ENCODE measurements around the gene DLGAP1. TPM values are rescaled to one million over a fixed set of nuclear protein-coding genes. Genes with fewer than 3 reads are reported as not detected.
"Not testable (repeated sequence)": the region's sequence is repeated elsewhere in the genome, so short reads cannot be mapped to it uniquely, and the experiment has no call there.

Gene DLGAP1
- total RNA-seq, 2 experiments from 2014 or later: not detected

DNA sequence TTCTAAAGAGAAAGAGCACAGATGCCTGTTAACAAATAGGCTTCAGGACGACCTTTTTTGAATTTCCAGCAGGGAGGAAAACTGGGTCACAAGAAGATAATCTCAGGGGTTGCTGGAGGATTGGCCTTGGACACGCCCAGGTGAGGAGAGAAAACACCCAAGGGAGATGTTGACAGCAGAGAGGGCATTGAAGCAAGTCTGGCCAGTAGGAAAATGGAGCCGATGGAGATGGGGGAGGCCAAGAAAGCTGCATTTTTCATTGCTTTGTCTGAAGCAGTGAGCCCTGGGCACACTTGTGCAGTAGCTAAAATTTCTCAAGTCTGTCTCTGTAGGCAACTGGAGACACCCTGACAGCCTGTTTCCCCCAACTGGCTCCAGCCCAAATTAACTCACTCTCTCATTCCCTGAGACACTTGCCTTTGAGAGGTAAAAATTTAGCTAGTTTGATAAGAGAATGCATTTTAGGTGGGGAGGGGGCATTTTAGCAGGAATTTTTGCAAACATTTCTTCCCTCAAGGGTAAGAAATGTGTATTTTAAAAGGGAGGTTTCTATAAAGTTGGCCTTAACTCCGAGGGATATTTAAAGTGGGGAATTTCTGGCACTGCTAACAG lies 839.6 kb downstream of the DLGAP1 start:
- DNase-seq (no peak), ATAC-seq (no peak)
- Mint-ChIP-seq H3K27me3 (ENCODE audit: low read depth) (no peaks in the 10 kb centered on the region), H3K9me3 (ENCODE audit: insufficient read depth) (no peaks in the 10 kb centered on the region), H3K27ac (no peak overlapping the region), H3K36me3 (ENCODE audit: low read depth) (no peaks in the 10 kb centered on the region), H3K4me1 (ENCODE audit: low read depth) (peaks cover 8% of the 10 kb centered on the region), H3K4me3 (no peak overlapping the region)
- ChIA-PET CTCF (interaction anchor here (1.0 to 1.3 kb wide), 3 partner anchors 12 to 51 kb away, joined by 3 to 6 read pairs (median 4); no protein-coding TSS in a partner anchor), POLR2A (interaction anchor here (0.7 kb wide), 1 partner anchor 18 kb away, joined by 3 read pairs; no protein-coding TSS in a partner anchor)

DNA sequence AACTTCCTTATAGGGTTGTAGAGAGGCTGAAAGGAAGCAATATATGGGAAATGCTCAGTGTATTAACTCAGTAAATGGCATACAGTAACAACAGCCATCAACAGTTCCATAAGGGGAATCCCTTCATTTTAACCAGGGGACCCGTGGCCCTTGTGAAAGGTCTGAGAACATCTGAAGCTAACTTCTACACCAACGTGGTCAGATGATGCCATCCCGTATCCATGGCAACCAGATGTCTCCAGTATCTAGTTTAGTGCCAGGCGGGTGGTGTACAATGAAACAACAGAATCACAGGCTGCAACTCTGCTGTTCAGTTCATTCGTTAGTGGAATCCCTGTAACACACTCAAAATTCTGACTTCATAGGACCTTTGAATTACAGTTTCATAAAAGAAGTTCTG lies 842.8 kb downstream of the DLGAP1 start:
- DNase-seq: no peak

DNA sequence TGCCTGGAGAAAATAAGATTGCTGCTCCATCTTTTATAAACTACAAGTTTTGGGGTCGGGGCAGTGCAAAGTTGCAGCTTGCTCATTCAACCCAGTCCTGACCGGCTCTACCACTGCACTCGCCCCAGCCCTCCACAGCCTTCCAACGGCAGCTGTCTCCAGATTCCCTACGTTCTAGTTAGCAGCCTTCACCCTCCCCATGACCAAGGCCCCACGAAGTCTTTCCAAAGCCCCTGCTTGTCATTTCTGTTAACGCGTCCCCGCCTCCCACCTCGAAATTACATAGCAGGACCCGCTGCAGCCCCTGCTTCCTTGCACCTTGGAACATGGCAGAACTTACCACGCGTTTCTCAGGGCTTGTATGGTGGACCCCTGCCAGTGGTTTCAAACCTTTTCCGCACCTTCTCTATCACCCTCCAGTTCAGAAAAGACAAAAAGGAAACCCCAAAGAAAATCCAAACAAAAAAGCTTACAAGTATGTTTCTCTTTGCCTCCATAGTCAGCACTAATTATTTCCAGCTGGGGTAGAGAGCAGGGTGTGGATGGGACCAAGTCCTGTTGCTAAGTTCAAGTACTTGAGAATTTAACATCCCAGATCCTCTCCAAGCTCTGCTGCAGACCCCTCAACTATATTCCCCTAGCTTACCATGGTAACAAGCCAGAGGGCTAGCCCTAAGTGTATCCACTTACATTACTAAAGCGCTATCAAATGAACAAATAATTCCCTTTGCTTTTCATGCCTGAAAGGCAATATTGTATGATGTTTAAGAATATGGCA lies 843.6 kb downstream of the DLGAP1 start:
- H3K4me3 Mint-ChIP-seq: no peak overlapping the region
- POLR2A ChIA-PET: no interaction called here
- H3K27ac Mint-ChIP-seq: no peak overlapping the region
- CTCF ChIA-PET: interaction anchor here (2.2 kb wide), 1 partner anchor 10 kb away, joined by 5 read pairs; no protein-coding TSS in a partner anchor
- H3K27me3 Mint-ChIP-seq (ENCODE audit: low read depth): no peaks in the 10 kb centered on the region
- peaks cover 32% of the 10 kb centered on the region for H3K4me1 Mint-ChIP-seq (ENCODE audit: low read depth)
- peaks cover 4% of the 10 kb centered on the region for H3K9me3 Mint-ChIP-seq (ENCODE audit: insufficient read depth)
- ATAC-seq (no peak), DNase-seq (no peak)
- H3K36me3 Mint-ChIP-seq (ENCODE audit: low read depth): peaks cover 14% of the 10 kb centered on the region

More for the DNA sequence above, 842.8 kb downstream of the DLGAP1 start:
- H3K36me3 Mint-ChIP-seq (ENCODE audit: low read depth): peaks cover 14% of the 10 kb centered on the region
- H3K9me3 Mint-ChIP-seq (ENCODE audit: insufficient read depth): peaks cover 4% of the 10 kb centered on the region
- no peak overlapping the region for H3K27ac Mint-ChIP-seq
- ChIA-PET POLR2A (no interaction called here), CTCF (interaction anchor here (0.8 to 2.2 kb wide), 3 partner anchors 9 to 54 kb away, joined by 3 to 5 read pairs (median 4); no protein-coding TSS in a partner anchor)
- no peaks in the 10 kb centered on the region for H3K27me3 Mint-ChIP-seq (ENCODE audit: low read depth)
- peaks cover 25% of the 10 kb centered on the region for H3K4me1 Mint-ChIP-seq (ENCODE audit: low read depth)
- no peak overlapping the region for H3K4me3 Mint-ChIP-seq
- no peak for ATAC-seq

DNA sequence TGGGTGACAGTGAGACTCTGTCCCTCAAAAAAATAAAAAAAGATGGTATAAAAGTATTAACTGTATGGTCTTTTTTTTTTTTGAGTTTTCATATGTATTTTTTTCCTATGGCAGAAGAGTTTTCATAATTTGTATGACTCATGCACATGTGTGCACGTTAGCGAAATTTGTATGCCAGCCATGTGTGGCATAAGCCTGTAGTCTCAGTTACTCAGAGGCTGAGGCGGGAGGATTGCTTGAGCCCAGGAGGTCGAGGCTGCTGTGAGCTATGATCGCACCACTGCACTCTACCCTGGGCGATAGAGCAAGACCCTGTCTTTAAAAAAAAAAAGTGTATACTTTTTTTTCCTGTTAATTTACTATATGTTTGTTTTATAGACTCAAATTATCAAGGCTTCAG lies 844.3 kb downstream of the DLGAP1 start:
- Mint-ChIP-seq H3K27ac (no peak overlapping the region), H3K4me3 (no peak overlapping the region), H3K9me3 (ENCODE audit: insufficient read depth) (peaks cover 4% of the 10 kb centered on the region), H3K27me3 (ENCODE audit: low read depth) (no peaks in the 10 kb centered on the region), H3K4me1 (ENCODE audit: low read depth) (peaks cover 32% of the 10 kb centered on the region), H3K36me3 (ENCODE audit: low read depth) (peaks cover 14% of the 10 kb centered on the region)
- CTCF ChIA-PET: interaction anchor here (0.9 to 2.2 kb wide), 2 partner anchors 11 to 56 kb away, joined by 4 to 5 read pairs; no protein-coding TSS in a partner anchor
- ATAC-seq (no peak), DNase-seq (no peak)
- POLR2A ChIA-PET: no interaction called here

DNA sequence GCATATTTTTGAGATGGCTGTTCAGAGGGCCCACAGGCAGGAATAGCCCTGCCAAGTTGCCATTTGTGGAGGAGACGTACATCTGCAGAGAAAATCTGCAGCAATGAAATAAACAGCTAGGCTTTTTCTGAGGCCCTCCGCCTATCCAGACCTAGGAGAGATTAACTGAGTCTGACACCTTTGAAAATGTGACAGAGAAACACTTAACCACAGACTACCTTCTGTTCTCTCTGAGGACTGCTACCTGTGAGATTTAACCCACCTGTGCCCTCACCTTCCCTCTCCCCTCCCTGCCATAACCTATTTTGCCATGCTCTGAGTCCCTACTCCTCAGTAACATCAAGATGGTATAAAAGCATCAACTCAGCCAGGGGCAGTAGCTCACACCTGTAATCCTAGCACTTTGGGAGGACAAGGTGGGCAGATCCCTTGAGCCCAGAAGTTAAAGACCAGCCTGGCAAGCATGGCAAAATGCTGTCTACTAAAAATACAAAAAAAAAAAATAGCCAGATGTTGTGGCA lies 844.9 kb downstream of the DLGAP1 start:
- CTCF ChIA-PET: interaction anchor here (0.9 to 5.7 kb wide), 3 partner anchors 12 to 56 kb away, joined by 4 to 84 read pairs (median 5); no protein-coding TSS in a partner anchor
- POLR2A ChIA-PET: no interaction called here
- Mint-ChIP-seq H3K27me3 (ENCODE audit: low read depth) (no peaks in the 10 kb centered on the region), H3K4me3 (no peak overlapping the region), H3K27ac (no peak overlapping the region), H3K4me1 (ENCODE audit: low read depth) (peaks cover 32% of the 10 kb centered on the region), H3K9me3 (ENCODE audit: insufficient read depth) (peaks cover 4% of the 10 kb centered on the region), H3K36me3 (ENCODE audit: low read depth) (peaks cover 14% of the 10 kb centered on the region)
- no peak for DNase-seq
- ATAC-seq: no peak

DNA sequence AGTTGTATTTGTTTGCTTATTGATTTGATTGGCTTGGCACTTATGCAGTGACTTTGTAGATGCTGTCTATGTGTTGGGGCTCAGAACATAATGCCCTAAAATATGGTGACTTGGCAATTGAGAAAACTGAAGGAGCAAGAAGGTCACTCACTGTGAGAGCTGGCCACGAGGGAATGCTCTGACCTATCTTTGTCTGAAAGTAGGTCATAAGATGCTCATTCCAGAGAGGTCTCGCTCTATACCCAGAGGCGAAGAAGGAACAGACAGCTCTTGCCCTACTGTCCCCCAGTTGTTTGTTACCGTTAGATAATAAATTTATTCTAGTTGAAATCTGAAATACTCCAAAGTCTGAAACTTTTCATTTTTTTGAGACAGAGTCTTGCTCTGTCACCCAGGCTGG lies 846.6 kb downstream of the DLGAP1 start:
- ChIA-PET CTCF (interaction anchor here (0.9 to 5.7 kb wide), 4 partner anchors 9 to 58 kb away, joined by 3 to 84 read pairs (median 8); no protein-coding TSS in a partner anchor), POLR2A (no interaction called here)
- Mint-ChIP-seq H3K4me3 (no peak overlapping the region), H3K27me3 (ENCODE audit: low read depth) (no peaks in the 10 kb centered on the region), H3K9me3 (ENCODE audit: insufficient read depth) (peaks cover 4% of the 10 kb centered on the region), H3K4me1 (ENCODE audit: low read depth) (peaks cover 32% of the 10 kb centered on the region), H3K27ac (no peak overlapping the region), H3K36me3 (ENCODE audit: low read depth) (peaks cover 14% of the 10 kb centered on the region)
- DNase-seq: no peak
- no peak for ATAC-seq

DNA sequence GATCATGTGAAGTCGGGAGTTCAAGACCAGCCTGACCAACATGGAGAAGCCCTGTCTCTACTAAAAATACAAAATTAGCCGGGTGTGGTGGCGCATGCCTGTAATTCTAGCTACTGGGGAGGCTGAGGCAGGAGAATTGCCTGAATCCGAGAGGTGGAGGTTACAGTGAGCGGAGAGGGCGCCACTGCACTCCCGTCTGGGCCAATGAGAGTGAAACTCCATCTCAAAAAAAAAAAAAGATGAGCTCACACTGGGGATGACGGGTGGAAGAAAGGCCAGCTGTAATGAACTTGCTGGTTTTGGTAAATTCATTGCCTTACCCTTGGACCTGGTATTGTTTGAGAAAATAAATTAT lies 847.0 kb downstream of the DLGAP1 start:
- H3K27ac Mint-ChIP-seq; POLR2A ChIA-PET; H3K9me3 Mint-ChIP-seq (ENCODE audit: insufficient read depth); H3K4me3 Mint-ChIP-seq; ATAC-seq; DNase-seq; H3K27me3 Mint-ChIP-seq (ENCODE audit: low read depth): not testable (repeated sequence)
- CTCF ChIA-PET: interaction anchor here (1.5 to 5.7 kb wide), 3 partner anchors 13 to 58 kb away, joined by 3 to 84 read pairs (median 13); no protein-coding TSS in a partner anchor
- Mint-ChIP-seq H3K4me1 (ENCODE audit: low read depth) (peaks cover 32% of the 10 kb centered on the region), H3K36me3 (ENCODE audit: low read depth) (peaks cover 14% of the 10 kb centered on the region)

DNA sequence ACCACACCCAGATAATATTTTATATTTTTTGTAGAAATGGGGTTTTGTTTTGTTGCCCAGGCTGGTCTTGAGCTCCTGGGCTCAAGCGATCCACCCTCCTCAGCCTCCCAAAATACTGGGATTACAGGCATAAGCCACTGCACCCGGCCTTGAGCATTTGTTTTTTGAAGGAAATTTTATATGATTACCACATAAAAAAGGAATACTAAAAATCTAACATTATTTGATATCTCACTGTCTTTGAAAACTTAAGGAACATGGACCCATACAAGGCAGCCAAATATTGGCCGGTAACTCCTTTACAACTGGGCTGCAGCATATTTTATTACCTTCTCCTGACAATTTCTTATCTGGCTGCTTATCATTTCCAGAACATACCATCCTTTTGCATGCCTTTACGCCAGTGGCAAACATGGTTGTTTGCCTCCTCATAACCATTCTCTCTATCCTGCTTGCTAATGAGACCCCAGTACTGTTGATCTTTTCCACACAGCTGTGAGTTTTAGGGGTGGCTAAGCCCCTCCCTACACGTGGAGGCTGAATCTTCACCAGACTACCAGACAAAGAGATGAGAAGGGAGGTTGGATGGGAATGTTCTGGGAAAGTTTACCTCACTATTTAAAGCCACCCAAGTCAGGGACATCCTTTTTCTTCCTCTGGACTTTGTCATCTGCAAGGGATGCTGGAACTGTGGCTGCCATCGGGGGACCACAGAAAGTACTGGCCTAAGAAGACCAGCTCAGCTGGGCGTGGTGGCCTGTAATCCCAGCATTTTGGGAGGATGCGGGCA lies 847.6 kb downstream of the DLGAP1 start:
- Mint-ChIP-seq H3K4me1 (ENCODE audit: low read depth) (peaks cover 32% of the 10 kb centered on the region), H3K27ac (no peak overlapping the region), H3K4me3 (no peak overlapping the region), H3K27me3 (ENCODE audit: low read depth) (no peaks in the 10 kb centered on the region), H3K9me3 (ENCODE audit: insufficient read depth) (peaks cover 4% of the 10 kb centered on the region), H3K36me3 (ENCODE audit: low read depth) (peaks cover 14% of the 10 kb centered on the region)
- POLR2A ChIA-PET: interaction anchor here (1.3 to 3.1 kb wide), 2 partner anchors 12 to 59 kb away, joined by 4 to 57 read pairs; no protein-coding TSS in a partner anchor
- ATAC-seq (no peak), DNase-seq (no peak)
- CTCF ChIA-PET: interaction anchor here (1.2 to 5.7 kb wide), 3 partner anchors 12 to 153 kb away, joined by 3 to 84 read pairs (median 13); no protein-coding TSS in a partner anchor

DNA sequence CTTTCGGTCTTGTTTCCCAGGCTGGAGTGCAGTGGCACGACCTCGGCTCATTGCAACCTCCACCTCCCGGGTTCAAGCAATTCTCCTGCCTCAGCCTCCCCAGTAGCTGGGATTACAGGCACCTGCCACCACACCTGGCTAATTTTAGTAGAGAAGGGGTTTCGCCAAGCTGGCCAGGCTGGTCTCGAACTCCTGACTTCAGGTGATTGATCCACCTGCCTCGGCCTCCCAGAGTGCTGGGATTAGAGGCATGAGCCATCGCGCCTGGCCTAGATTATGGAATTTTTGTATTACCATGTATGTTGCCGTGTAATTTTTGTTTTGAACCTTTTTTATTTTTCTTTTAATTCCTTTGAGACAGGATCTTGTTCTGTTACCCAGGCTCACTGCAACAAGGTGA lies 848.2 kb downstream of the DLGAP1 start:
- not testable (repeated sequence) for ATAC-seq; H3K27ac Mint-ChIP-seq; DNase-seq; H3K9me3 Mint-ChIP-seq (ENCODE audit: insufficient read depth); H3K27me3 Mint-ChIP-seq (ENCODE audit: low read depth)
- H3K4me3 Mint-ChIP-seq: peak overlapping the region; percentile 31
- H3K36me3 Mint-ChIP-seq (ENCODE audit: low read depth): peaks cover 17% of the 10 kb centered on the region
- POLR2A ChIA-PET: interaction anchor here (0.6 to 3.1 kb wide), 6 partner anchors 12 to 310 kb away, joined by 3 to 57 read pairs (median 4); no protein-coding TSS in a partner anchor
- H3K4me1 Mint-ChIP-seq (ENCODE audit: low read depth): peaks cover 35% of the 10 kb centered on the region
- CTCF ChIA-PET: interaction anchor here (1.2 to 5.7 kb wide), 4 partner anchors 11 to 152 kb away, joined by 3 to 84 read pairs (median 8); no protein-coding TSS in a partner anchor

DNA sequence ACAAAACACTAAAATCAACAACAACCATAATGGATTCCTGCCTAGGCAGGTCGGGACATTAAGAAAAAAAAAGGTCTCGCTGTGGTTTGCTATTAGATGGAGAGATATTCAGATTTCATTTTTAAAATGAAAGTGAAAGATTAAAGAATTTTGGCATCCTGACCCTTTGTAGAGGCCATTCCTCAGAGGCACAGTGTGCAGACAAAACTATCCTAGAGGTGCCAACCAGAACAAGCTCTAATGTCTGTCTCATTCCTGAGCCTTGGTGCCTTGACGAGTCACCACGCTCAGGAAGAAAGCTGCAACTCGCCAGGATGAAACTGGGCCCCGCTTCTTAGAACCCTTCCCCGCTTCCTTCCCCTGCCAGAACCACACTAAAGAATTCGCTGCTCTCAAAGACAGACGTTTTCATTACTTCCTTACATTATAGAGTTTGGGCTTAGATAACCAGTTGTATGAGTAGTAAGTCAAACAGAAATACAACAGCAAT lies 849.1 kb downstream of the DLGAP1 start:
- ATAC-seq (peak; percentile 52), DNase-seq (peak; percentile 55)
- Mint-ChIP-seq H3K4me1 (ENCODE audit: low read depth) (peaks cover 32% of the 10 kb centered on the region), H3K9me3 (ENCODE audit: insufficient read depth) (peaks cover 4% of the 10 kb centered on the region), H3K36me3 (ENCODE audit: low read depth) (peaks cover 17% of the 10 kb centered on the region), H3K27ac (no peak overlapping the region), H3K27me3 (ENCODE audit: low read depth) (no peaks in the 10 kb centered on the region), H3K4me3 (no peak overlapping the region)
- ChIA-PET CTCF (interaction anchor here (0.9 to 5.7 kb wide), 10 partner anchors 8 to 596 kb away, joined by 3 to 84 read pairs (median 4); partner anchors contain the start of gene MYL12B), POLR2A (interaction anchor here (0.5 to 3.1 kb wide), 13 partner anchors 8 to 359 kb away, joined by 3 to 57 read pairs (median 4); partner anchors contain the start of genes MYL12A, MYL12B and TGIF1)
